NT2/D1 (cell line): ENCODE data around the gene IL17B.
"Not testable (repeated sequence)": the region's sequence is repeated elsewhere in the genome, so short reads cannot be mapped to it uniquely, and the experiment has no call there.

Experiments
- SUZ12 ChIP-seq: IDR thresholded peaks from 2 replicates; pipeline ENCODE4 v1.6.1; 2011; ENCODE audit not compliant: insufficient read length, insufficient read depth; ENCODE audit errors: extremely low read depth
- YY1 ChIP-seq: IDR thresholded peaks from 2 replicates; pipeline ENCODE4 v1.6.1; 2011; ENCODE audit not compliant: insufficient read length, insufficient read depth
- ZNF274 ChIP-seq: IDR thresholded peaks from 2 replicates; pipeline ENCODE4 v1.6.1; 2011; ENCODE audit warnings: mild to moderate bottlenecking, low read depth, low read length

GRCh38 chr5:149391076-149391475, 12.0 kb upstream of the IL17B start:
- TF ChIP-seq SUZ12, ZNF274, YY1: not testable (repeated sequence)
